ENCODE results near the gene KCTD14. TPM values are rescaled to one million over a fixed set of nuclear protein-coding genes. Genes with fewer than 3 reads are reported as not detected.
"Not testable (repeated sequence)": the region's sequence is repeated elsewhere in the genome, so short reads cannot be mapped to it uniquely, and the experiment has no call there.

Gene KCTD14
- total RNA-seq, 2 experiments from 2014 or later, result not detected

GRCh38 chr11:78032090-78032489 lies 9.0 kb upstream of the KCTD14 start:
- no peaks in the 10 kb centered on the region for H3K9me2 ChIP-seq (ENCODE audit: insufficient read depth, low read length)
- no peaks in the 10 kb centered on the region for H3K9me3 ChIP-seq (ENCODE audit: low read length)
- no peak overlapping the region for H3K4me2 ChIP-seq (ENCODE audit: low read length)
- H2AFZ ChIP-seq (ENCODE audit: low read length), result no peak overlapping the region
- H4K20me1 ChIP-seq (ENCODE audit: insufficient read depth, low read length), result no peaks in the 10 kb centered on the region
- CTCF ChIA-PET (ENCODE audit: unreplicated experiment), result no interaction called here
- no peak overlapping the region for H3K4me3 ChIP-seq (ENCODE audit: low read depth, low read length, poor library complexity, severe bottlenecking)
- DNase-seq (ENCODE audit: low spot score), result no peak
- H3K4me1 ChIP-seq (ENCODE audit: insufficient read depth, low read length, poor library complexity, severe bottlenecking), result no peaks in the 10 kb centered on the region
- BruUV-seq (replicated peaks), result no TSS peak
- H3K79me2 ChIP-seq (ENCODE audit: insufficient read depth, low read depth, low read length), result no peaks in the 10 kb centered on the region
- no peak for TF ChIP-seq CTCF (conservative IDR thresholded peaks at IDR 0.05; ENCODE audit: low read length)
- no peak overlapping the region for H3K27ac ChIP-seq (ENCODE audit: low read depth, low read length, poor library complexity, severe bottlenecking)
- POLR2A ChIA-PET, result interaction anchor here (1.2 kb wide), 1 partner anchor 51 kb away, joined by 4 read pairs; no protein-coding TSS in a partner anchor
- H3K36me3 ChIP-seq (ENCODE audit: insufficient read depth, low read length), result no peaks in the 10 kb centered on the region
- intact Hi-C loops (cut with micrococcal nuclease; ENCODE audit: unreplicated experiment), result no loop called here

- no peaks in the 10 kb centered on the region for H3K4me1 ChIP-seq (ENCODE audit: insufficient read depth, low read length, poor library complexity, severe bottlenecking)
- H3K79me2 ChIP-seq (ENCODE audit: insufficient read depth, low read depth, low read length), result no peaks in the 10 kb centered on the region
- H4K20me1 ChIP-seq (ENCODE audit: insufficient read depth, low read length), result no peaks in the 10 kb centered on the region
- TF ChIP-seq EZH2phosphoT487 (IDR thresholded peaks at IDR 0.05; ENCODE audit: borderline replicate concordance, low read depth, low read length) (no peak), CTCF (conservative IDR thresholded peaks at IDR 0.05; ENCODE audit: low read length) (no peak)
- H3K9me3 ChIP-seq (ENCODE audit: low read length), result no peaks in the 10 kb centered on the region
- H3K4me3 ChIP-seq (ENCODE audit: low read depth, low read length, poor library complexity, severe bottlenecking), result no peak overlapping the region
- H3K27ac ChIP-seq (ENCODE audit: low read depth, low read length, poor library complexity, severe bottlenecking), result no peak overlapping the region
- ChIA-PET CTCF (ENCODE audit: unreplicated experiment) (no interaction called here), POLR2A (interaction anchor here (0.9 to 1.2 kb wide), 3 partner anchors 8 to 51 kb away, joined by 3 to 7 read pairs (median 4); no protein-coding TSS in a partner anchor)
- H3K36me3 ChIP-seq (ENCODE audit: insufficient read depth, low read length), result no peaks in the 10 kb centered on the region
- intact Hi-C loops (cut with micrococcal nuclease; ENCODE audit: unreplicated experiment), result no loop called here
- no TSS peak for BruUV-seq (replicated peaks)
- H2AFZ ChIP-seq (ENCODE audit: low read length), result no peak overlapping the region
- no peaks in the 10 kb centered on the region for H3K9me2 ChIP-seq (ENCODE audit: insufficient read depth, low read length)
- no peak overlapping the region for H3K4me2 ChIP-seq (ENCODE audit: low read length)
- DNase-seq (ENCODE audit: low spot score), result no peak
Measured at GRCh38 chr11:78031629-78032028, 8.6 kb upstream of the KCTD14 start.

- no peak overlapping the region for H2AFZ ChIP-seq (ENCODE audit: low read length)
- BruUV-seq (replicated peaks), result no TSS peak
- intact Hi-C loops (cut with micrococcal nuclease; ENCODE audit: unreplicated experiment), result no loop called here
- H3K4me1 ChIP-seq (ENCODE audit: insufficient read depth, low read length, poor library complexity, severe bottlenecking), result no peaks in the 10 kb centered on the region
- no peak for DNase-seq (ENCODE audit: low spot score)
- H3K4me2 ChIP-seq (ENCODE audit: low read length), result no peak overlapping the region
- ChIA-PET POLR2A (interaction anchor here (0.7 to 0.9 kb wide), 4 partner anchors 9 to 104 kb away, joined by 3 to 7 read pairs (median 6); no protein-coding TSS in a partner anchor), CTCF (ENCODE audit: unreplicated experiment) (no interaction called here)
- H3K9me2 ChIP-seq (ENCODE audit: insufficient read depth, low read length), result no peaks in the 10 kb centered on the region
- H3K79me2 ChIP-seq (ENCODE audit: insufficient read depth, low read depth, low read length), result no peaks in the 10 kb centered on the region
- H4K20me1 ChIP-seq (ENCODE audit: insufficient read depth, low read length), result no peaks in the 10 kb centered on the region
- no peaks in the 10 kb centered on the region for H3K9me3 ChIP-seq (ENCODE audit: low read length)
- TF ChIP-seq CTCF (conservative IDR thresholded peaks at IDR 0.05; ENCODE audit: low read length) (no peak), EZH2phosphoT487 (IDR thresholded peaks at IDR 0.05; ENCODE audit: borderline replicate concordance, low read depth, low read length) (no peak)
- H3K27ac ChIP-seq (ENCODE audit: low read depth, low read length, poor library complexity, severe bottlenecking), result no peak overlapping the region
- no peaks in the 10 kb centered on the region for H3K36me3 ChIP-seq (ENCODE audit: insufficient read depth, low read length)
- no peak overlapping the region for H3K4me3 ChIP-seq (ENCODE audit: low read depth, low read length, poor library complexity, severe bottlenecking)
Measured at GRCh38 chr11:78030429-78031325, 7.6 kb upstream of the KCTD14 start.

GRCh38 chr11:78028423-78028822 lies 5.3 kb upstream of the KCTD14 start:
- intact Hi-C loops (cut with micrococcal nuclease; ENCODE audit: unreplicated experiment); H3K4me2 ChIP-seq (ENCODE audit: low read length); DNase-seq (ENCODE audit: low spot score); H3K36me3 ChIP-seq (ENCODE audit: insufficient read depth, low read length); H2AFZ ChIP-seq (ENCODE audit: low read length); H3K4me3 ChIP-seq (ENCODE audit: low read depth, low read length, poor library complexity, severe bottlenecking); H4K20me1 ChIP-seq (ENCODE audit: insufficient read depth, low read length); H3K79me2 ChIP-seq (ENCODE audit: insufficient read depth, low read depth, low read length); H3K9me2 ChIP-seq (ENCODE audit: insufficient read depth, low read length); H3K27ac ChIP-seq (ENCODE audit: low read depth, low read length, poor library complexity, severe bottlenecking); BruUV-seq (replicated peaks); CTCF ChIA-PET (ENCODE audit: unreplicated experiment); H3K4me1 ChIP-seq (ENCODE audit: insufficient read depth, low read length, poor library complexity, severe bottlenecking); H3K9me3 ChIP-seq (ENCODE audit: low read length): not testable (repeated sequence)
- POLR2A ChIA-PET, result interaction anchor here (0.6 to 0.7 kb wide), 2 partner anchors 339 to 370 kb away, joined by 3 to 4 read pairs; no protein-coding TSS in a partner anchor

Data from OCI-LY7 (cell line).